Left colon (tissue), 2 donors: Measurements from ENCODE around the gene LHX3. TPM values are rescaled to one million over a fixed set of nuclear protein-coding genes. Genes with fewer than 3 reads are reported as not detected.

Experiments
- ATAC-seq: fragments of 200-7000 bp; cut with Tn5 transposase; one replicate; pipeline ENCODE4 v1.9.1; 2020; ENCODE audit warnings: mild to moderate bottlenecking, moderate library complexity
- DNase-seq, 2 donors: peaks; one replicate each; pipeline ENCODE4 v3.0.0-alpha.2; 2020
- intact Hi-C, 2 donors: fragments of 100-400 bp; cut with DNase I in 1 of 2; cut with micrococcal nuclease in 1 of 2; formaldehyde crosslinking; loops; one replicate each; pipeline versions ENCODE4 v1.11.2 to v1.14.0; 2022; cut with DNase I, micrococcal nuclease
- total RNA-seq, 2 donors: library from RNA; stranded (reverse); fragmentation: NEBNext Ultra II Directional; extraction: Animal tissue kit (Norgen Biotek cat#: 25700); gene quantifications; one replicate each; pipeline ENCODE4 v1.2.1, GENCODE V29; 2021
- donor health status: DM: no; HTN: no; CAD: no.
- donor health status: DM: yes; HTN: yes; CAD: no.

LHX3 gene
- total RNA-seq, 2 donors from 2014 or later, result not detected

- DNase-seq, result no peak
- intact Hi-C loops, result no loop called here
These were observed 25.4 kb upstream of the LHX3 start for GRCh38 chr9:136230365-136230764.

GRCh38 chr9:136229096-136230065 lies 24.5 kb upstream of the LHX3 start:
- intact Hi-C loops, result no loop called here
- ATAC-seq (no peak), DNase-seq (no peak)

More at GRCh38 chr9:136230365-136230764, 25.4 kb upstream of the LHX3 start:
- ATAC-seq, result no peak

- ATAC-seq, result no peak
- DNase-seq, result no peak
- intact Hi-C loops, result no loop called here
These were observed 23.4 kb upstream of the LHX3 start for GRCh38 chr9:136228107-136228875.

DNA sequence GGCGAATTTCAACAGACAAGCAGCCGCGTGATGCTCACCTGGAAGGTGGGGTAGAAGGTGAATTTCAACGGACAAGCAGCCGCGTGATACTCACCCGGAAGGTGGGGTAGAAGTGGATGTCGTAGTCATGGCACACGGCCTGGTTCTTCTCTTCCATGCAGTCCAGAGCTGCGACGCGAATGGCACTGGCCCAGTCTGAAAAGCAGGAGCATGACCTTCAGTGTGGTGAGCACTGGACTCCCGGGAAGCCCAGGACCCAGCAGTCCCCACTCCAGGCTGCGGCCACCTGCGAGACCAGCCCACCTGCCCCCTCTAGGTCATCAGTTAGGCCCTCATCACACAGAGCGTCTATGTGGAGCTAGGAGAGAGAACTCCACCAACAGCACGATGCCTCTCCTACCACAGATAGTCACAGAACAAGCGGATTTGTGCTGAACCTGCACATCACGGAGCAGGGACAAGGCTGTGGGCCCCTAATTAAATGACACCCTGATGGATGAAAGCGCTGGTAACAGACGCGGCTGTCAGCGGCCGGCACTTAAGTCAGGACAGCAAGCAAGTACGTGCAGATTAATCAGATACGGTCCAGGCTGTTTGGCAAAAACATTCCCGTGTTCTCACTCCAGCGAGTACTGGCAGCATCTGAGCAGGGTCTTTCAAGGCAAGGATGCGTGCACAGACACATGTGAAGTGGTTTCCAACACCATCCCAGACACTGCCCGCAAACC lies 21.9 kb upstream of the LHX3 start:
- ATAC-seq (no peak), DNase-seq (no peak)
- intact Hi-C loops, result no loop called here

GRCh38 chr9:136225748-136226679 lies 21.1 kb upstream of the LHX3 start:
- DNase-seq (peak; percentile 49 to 81), ATAC-seq (peak; percentile 92)
- intact Hi-C loops, result no loop called here

- intact Hi-C loops, result no loop called here
- ATAC-seq, result no peak
These were observed 20.4 kb upstream of the LHX3 start for GRCh38 chr9:136225366-136225747.

GRCh38 chr9:136223871-136224640 lies 19.1 kb upstream of the LHX3 start:
- no peak for DNase-seq
- ATAC-seq, result no peak
- intact Hi-C loops, result no loop called here

More at GRCh38 chr9:136225366-136225747, 20.4 kb upstream of the LHX3 start:
- peak in 1 of 2 donors; percentile 32 for DNase-seq

GRCh38 chr9:136222906-136223285 lies 18.0 kb upstream of the LHX3 start:
- DNase-seq (no peak), ATAC-seq (no peak)
- intact Hi-C loops, result no loop called here

DNA sequence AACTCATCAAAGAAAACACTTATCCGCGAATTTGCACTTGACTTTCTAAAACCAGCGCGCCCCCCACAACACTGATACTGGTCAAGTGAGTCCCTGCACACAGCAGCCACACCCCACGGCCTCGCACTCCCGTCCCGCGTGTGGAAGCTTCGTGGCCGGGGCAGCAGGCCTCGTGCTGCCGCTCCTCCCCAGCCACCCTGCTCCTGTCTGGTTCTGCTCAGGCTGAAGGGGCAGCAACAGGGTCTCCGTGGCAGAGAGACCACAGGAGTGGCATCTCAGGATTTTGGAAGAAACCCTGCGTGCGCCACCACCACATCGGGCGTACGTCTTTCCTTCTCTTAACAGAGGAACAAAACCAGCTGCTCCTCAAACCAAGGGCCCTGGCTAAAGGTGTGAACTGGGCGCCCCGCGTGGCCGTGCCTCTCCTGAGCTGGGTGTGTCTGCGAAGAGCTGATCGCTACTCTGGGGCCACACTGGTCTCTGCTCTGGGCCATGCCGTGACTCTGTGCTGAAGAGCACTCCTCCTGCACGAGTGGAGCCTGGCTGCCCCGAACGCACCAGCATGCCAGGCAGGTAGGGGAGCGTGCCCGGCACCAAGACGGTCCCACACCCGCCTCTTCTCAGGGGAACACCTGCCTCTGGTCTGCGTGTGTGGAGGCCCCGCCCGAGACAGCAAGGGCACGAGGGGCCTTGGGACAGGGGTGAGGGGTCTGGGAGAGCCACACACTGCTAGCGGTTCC lies 17.4 kb upstream of the LHX3 start:
- DNase-seq, result no peak
- ATAC-seq, result no peak
- intact Hi-C loops, result no loop called here

DNA sequence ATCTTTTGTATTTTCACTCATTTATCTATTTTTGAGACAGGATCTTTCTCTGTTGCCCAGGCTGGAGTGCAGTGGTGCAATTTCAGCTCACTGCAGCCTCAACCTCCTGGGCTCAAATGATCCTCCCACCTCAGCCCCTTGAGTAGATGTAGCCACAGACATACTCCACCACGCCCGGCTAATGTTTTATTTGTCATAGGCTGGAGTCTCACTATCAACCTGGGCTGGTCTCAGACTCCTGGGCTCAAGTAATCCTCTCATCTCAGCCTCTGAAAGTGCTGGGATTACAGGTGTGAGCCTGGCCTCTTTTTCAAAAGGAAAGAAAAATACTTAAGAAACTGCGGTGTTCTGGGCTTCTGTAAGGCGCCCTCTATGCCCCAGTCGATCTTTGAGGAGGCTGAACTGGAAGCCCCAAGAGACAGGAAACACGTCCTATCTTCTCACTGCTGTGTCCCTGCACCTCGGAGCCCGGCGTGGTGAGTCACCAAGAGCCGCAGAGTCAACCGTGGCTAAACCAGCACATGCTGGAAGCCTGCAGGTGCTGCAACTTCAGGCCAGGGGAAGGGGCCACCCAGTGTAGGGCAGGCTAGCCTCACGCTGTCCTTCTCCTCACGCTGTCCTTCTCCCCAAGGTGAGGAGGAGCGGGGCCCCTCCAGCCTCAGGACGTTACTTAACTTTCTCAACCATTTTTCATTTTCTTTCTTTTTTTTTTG lies 15.2 kb upstream of the LHX3 start:
- no peak for ATAC-seq
- intact Hi-C loops, result no loop called here
- DNase-seq, result no peak

- ATAC-seq (no peak), DNase-seq (no peak)
- intact Hi-C loops, result no loop called here
These were observed 14.3 kb upstream of the LHX3 start for GRCh38 chr9:136219276-136219675.

- intact Hi-C loops, result no loop called here
- no peak for DNase-seq
- no peak for ATAC-seq
These were observed 13.7 kb upstream of the LHX3 start for GRCh38 chr9:136218673-136219072.

DNA sequence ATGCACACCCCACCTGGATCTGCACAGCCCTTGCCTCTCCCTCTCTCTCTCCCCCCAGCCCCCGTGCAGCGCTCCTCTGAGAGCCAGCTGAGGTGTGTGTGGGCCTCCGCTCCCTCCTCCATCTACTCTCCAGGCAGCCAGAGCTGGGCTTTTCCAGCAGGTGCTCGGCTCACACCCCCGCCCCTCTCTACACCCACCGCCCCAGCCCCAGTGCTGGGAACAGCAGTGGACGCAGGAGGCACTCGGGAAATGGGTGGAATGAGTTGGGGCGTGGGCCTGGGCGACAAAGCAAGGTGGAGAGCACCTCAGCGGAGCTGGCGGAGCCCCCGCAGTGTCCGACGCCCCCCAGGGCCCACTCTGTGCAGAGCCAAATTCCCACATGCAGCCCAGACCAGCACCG lies 13.3 kb upstream of the LHX3 start:
- intact Hi-C loops, result no loop called here
- no peak for DNase-seq
- no peak for ATAC-seq

DNA sequence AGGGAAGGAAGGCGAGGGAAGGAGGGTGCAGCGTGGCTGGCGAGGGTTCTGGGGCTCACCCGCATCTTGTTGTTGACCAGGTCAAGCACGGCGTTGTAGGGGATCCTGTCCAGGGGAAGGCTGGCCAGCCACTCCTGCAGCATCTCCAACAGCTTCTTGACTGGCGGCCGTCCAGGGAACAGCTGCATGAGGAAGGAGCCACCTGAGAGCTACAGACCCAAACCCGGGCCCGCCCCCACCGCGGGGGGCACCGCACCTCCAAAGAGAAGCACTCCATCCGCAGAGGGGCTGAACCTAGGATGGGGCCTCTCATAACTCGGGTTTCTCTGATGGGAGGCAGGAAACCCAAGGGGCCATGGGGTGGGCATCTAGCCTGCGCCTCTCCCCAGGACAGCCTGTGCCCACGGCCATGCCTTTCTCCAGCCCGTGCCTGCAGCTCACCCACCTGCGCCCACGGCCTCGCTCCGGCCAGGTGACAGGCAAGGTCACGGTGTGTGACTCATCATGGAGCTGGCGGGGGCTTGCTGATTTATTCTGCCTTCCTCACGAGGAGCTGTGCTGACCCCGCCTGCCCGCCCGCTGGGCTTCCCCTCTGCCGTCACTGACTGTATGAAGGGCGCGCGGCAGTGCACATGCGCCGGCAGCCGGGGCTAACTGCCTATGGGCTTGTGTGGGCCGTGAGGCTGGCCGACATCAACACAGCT lies 11.8 kb upstream of the LHX3 start:
- no peak for DNase-seq
- no peak for ATAC-seq
- intact Hi-C loops, result no loop called here

- intact Hi-C loops, result no loop called here
- DNase-seq, result no peak
- no peak for ATAC-seq
These were observed 8.8 kb upstream of the LHX3 start for GRCh38 chr9:136213733-136214132.
